Lung (tissue), 12 donors: ENCODE results near the gene ARPC2. TPM values are rescaled to one million over a fixed set of nuclear protein-coding genes. Genes with fewer than 3 reads are reported as not detected.

Experiments used
- ATAC-seq: fragments of 200-7000 bp; cut with Tn5 transposase; one replicate; pipeline ENCODE4 v1.9.1; 2020; ENCODE audit warnings: moderate number of reproducible peaks; ENCODE audit not compliant: insufficient read depth, low FRiP score
- DNase-seq, 3 donors: peaks; one replicate each; pipeline ENCODE4 v3.0.0-alpha.2; 2013 to 2017
- H3K27ac ChIP-seq, 2 donors: one replicate each; pipeline ENCODE4 v1.5.1; 2013; ENCODE audit warnings: mild to moderate bottlenecking in 2 of 2, moderate library complexity in 2 of 2, control low read depth in 1 of 2, inconsistent platforms in 1 of 2, low read depth in 1 of 2, low read length in 1 of 2
- H3K27me3 ChIP-seq, 3 donors: one replicate each; pipeline ENCODE4 v1.5.1; 2013; ENCODE audit warnings: low read length in 2 of 3; ENCODE audit not compliant: control insufficient read depth in 3 of 3, insufficient read depth in 3 of 3
- H3K36me3 ChIP-seq, 4 donors: one replicate each; pipeline ENCODE4 v1.5.1; 2013; ENCODE audit warnings: low read length in 4 of 4, mild to moderate bottlenecking in 1 of 4, moderate library complexity in 1 of 4; ENCODE audit not compliant: control insufficient read depth in 4 of 4, insufficient read depth in 4 of 4
- H3K4me1 ChIP-seq, 5 donors: one replicate each; pipeline ENCODE4 v1.5.1; 2013; ENCODE audit warnings: low read length in 5 of 5, mild to moderate bottlenecking in 2 of 5, moderate library complexity in 1 of 5; ENCODE audit not compliant: control insufficient read depth in 5 of 5, insufficient read depth in 5 of 5
- H3K4me3 ChIP-seq: one replicate; pipeline ENCODE4 v1.5.1; 2013; ENCODE audit warnings: mild to moderate bottlenecking, control low read depth, moderate library complexity
- H3K9ac ChIP-seq, 2 donors: one replicate each; pipeline ENCODE4 v1.5.1; 2013; ENCODE audit warnings: low read length in 2 of 2, control low read depth in 1 of 2; ENCODE audit not compliant: insufficient read depth in 1 of 2
- H3K9me3 ChIP-seq, 4 donors: one replicate each; pipeline ENCODE4 v1.5.1; 2013; ENCODE audit warnings: low read length in 3 of 4, mild to moderate bottlenecking in 1 of 4, moderate library complexity in 1 of 4; ENCODE audit not compliant: control insufficient read depth in 4 of 4, insufficient read depth in 3 of 4
- CTCF ChIP-seq: IDR thresholded peaks from 2 replicates; pipeline ENCODE4 v1.5.1; 2012; ENCODE audit warnings: mild to moderate bottlenecking; ENCODE audit errors: control extremely low read depth, extremely low read depth
- WGBS, 2 donors: extraction: QIAGEN DNeasy Blood & Tissue Kit; methylation state at CpG; one replicate each; pipeline ENCODE4 v1.1.7; 2013; 5-methylcytosine and 5-hydroxymethylcytosine counted together
- polyA plus RNA-seq, 2 donors: library from polyadenylated mRNA; stranded (reverse); fragments of 200-250 nt; gene quantifications; one replicate each; pipeline ENCODE4 v1.2.1, GENCODE V29; 2013
- total RNA-seq, 2 donors: library from RNA; depleted of rRNA in 1 of 2; stranded (reverse); fragments of >200 nt in 1 of 2; gene quantifications; one replicate each; pipeline ENCODE4 v1.2.1, GENCODE V29; 2014 to 2021
- donor health status: control.
- donor health status: control.
- donor health status: Bipolar disorder and iron deficiency.
- donor health status: healthy.
- donor health status: DM: yes; HTN: yes; CAD: no.

Gene ARPC2
- total and polyA plus RNA-seq, 4 donors, result 190 to 490 (median 308) TPM

GRCh38 chr2:218260742-218261422 lies 43.9 kb downstream of the ARPC2 start, which contains the start of gene GPBAR1:
GPBAR1 (plus strand) TSS chr2:218261015; CDS start chr2:218262725, 1,710 bp downstream.
- peak; percentile 43 to 64 (median 63) for DNase-seq
- H3K27me3 ChIP-seq, result no peaks in the 10 kb centered on the region
- TF ChIP-seq CTCF, result no peak
- H3K4me3 ChIP-seq, result no peak within 1 kb of the TSS
- H3K27ac ChIP-seq, result peak within 1 kb of the TSS; percentile 5 to 73
- WGBS, 2 donors, result 64 to 68% methylated on average over 10 of the region's 10 CpGs
- no peak for ATAC-seq
- no peaks in the 10 kb centered on the region for H3K9me3 ChIP-seq
- H3K36me3 ChIP-seq, result peaks cover 0 to 29% (median 5%) of the 10 kb centered on the region in 4 donors
- H3K4me1 ChIP-seq, result peaks cover 0 to 34% (median 18%) of the 10 kb centered on the region in 5 donors
- no peak within 1 kb of the TSS for H3K9ac ChIP-seq

- Histone ChIP-seq H3K9me3 (no peaks in the 10 kb centered on the region), H3K9ac (no peak overlapping the region), H3K27ac (peak overlapping the region in 1 of 2 donors; percentile 28), H3K36me3 (peaks cover 0 to 32% (median 7%) of the 10 kb centered on the region in 4 donors), H3K4me3 (no peak overlapping the region), H3K27me3 (no peaks in the 10 kb centered on the region), H3K4me1 (peaks cover 0 to 34% (median 18%) of the 10 kb centered on the region in 5 donors)
- ATAC-seq, result no peak
- no peak for DNase-seq
- no peak for TF ChIP-seq CTCF
- WGBS, 2 donors, result 65 to 68% methylated on average over 7 to 8 of the region's 8 CpGs
Measured at GRCh38 chr2:218261423-218262236, 44.6 kb downstream of the ARPC2 start.

- no peaks in the 10 kb centered on the region for H3K27me3 ChIP-seq
- DNase-seq (no peak), ATAC-seq (no peak)
- H3K9ac ChIP-seq, result no peak overlapping the region
- H3K9me3 ChIP-seq, result no peaks in the 10 kb centered on the region
- 85 to 91% methylated on average over 6 of the region's 6 CpGs for WGBS, 2 donors
- peaks cover 0 to 37% (median 9%) of the 10 kb centered on the region in 4 donors for H3K36me3 ChIP-seq
- no peak overlapping the region for H3K4me3 ChIP-seq
- H3K27ac ChIP-seq, result no peak overlapping the region
- TF ChIP-seq CTCF, result no peak
- H3K4me1 ChIP-seq, result peaks cover 0 to 32% (median 18%) of the 10 kb centered on the region in 5 donors
Measured at GRCh38 chr2:218262237-218262600, 45.2 kb downstream of the ARPC2 start.
